Measurements from ENCODE around the gene EDEM1. TPM values are rescaled to one million over a fixed set of nuclear protein-coding genes. Genes with fewer than 3 reads are reported as not detected.

EDEM1 gene
- total RNA-seq, 1 experiment from 2014 or later = 22.4 TPM

DNA sequence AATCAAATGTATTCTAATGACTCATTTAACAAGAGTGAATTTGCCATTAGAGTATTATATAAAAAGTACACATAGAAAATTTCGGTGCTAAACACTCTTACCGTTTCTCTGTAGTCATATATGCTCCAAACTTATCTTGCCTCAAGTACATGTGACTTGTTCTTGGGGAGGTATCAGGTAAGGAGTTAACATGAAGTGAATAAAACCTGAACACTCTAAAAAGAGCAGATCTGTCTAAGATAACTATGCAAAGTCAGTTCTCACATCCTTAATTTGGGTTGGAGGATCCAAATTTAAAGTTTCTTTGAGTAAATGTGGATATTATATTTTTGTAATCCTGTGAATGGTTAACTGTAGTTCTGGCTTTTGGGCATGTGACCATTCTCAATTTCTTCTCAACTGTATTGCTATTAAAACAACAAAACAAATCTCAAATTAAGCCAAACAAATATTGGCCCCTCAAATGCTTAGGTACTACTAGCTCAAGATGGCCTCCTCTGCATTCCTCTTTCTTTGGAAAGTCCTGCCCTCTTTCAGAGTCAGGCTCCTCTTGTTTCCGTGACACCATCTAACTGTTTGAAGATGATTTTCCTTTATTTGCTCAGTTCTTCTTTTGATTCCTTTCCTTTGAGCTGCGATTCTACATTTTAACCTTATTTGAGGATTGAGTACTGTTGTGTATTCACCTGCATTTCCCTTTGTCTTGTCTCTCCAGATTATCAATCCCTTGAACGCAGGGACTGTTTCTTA, 4.2 kb downstream of the EDEM1 start:
- CTCF ChIA-PET = interaction anchor here (0.5 kb wide), 1 partner anchor 355 kb away, joined by 3 read pairs; no protein-coding TSS in a partner anchor
- ATAC-seq = no peak

DNA sequence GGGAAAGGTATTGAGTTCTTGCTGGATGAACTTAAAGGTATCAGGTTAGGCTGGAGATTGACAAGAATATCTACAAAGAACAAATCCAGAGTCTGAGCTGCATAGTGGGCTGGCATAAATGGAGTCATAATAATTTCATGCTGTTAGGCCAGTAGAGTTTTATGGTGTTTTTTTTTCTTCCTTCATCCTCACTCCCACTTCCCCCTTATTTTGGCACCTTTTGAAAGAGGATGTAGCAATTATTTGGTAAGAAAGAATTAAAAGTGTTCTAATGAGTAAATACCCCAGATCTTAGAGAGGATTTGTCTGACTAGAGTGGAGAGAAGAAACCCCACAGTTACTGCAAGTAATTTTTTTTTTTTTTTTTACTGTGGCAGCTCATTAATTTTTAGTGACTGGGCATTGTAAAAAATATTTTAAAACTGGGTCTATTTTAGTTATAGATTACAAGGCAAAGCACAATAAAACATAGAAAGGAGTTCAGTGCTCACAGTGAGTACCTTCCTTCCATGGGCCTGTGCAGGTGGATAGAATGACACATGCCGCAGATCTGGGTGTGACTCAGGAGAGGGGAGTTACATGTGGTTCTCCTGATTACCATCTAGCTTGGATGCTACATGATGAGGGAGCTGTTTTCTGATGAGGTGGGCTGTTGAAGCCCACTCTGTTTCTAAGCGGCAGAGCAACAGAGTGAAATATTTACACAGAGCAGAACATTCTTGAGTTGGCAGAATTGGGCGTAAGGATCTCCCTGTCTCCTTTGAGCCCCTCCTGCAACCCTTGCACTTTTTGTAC, 5.3 kb downstream of the EDEM1 start:
- ATAC-seq = no peak
- POLR2A ChIA-PET = no interaction called here
- DNase-seq (ENCODE audit: low spot score) = no peak
- peaks cover 65% of the 10 kb centered on the region for H3K4me1 Mint-ChIP-seq
- H3K36me3 Mint-ChIP-seq = peaks cover 12% of the 10 kb centered on the region
- CTCF ChIA-PET = no interaction called here
- H3K27me3 Mint-ChIP-seq (ENCODE audit: low read depth) = no peaks in the 10 kb centered on the region
- peak overlapping the region; percentile 90 for H3K27ac Mint-ChIP-seq
- H3K4me3 Mint-ChIP-seq = no peak overlapping the region
- no peaks in the 10 kb centered on the region for H3K9me3 Mint-ChIP-seq
- TF ChIP-seq ZNF138 (CRISPR knock-in tag; conservative IDR thresholded peaks at IDR 0.05) (no peak), MXD4 (CRISPR knock-in tag; IDR thresholded peaks at IDR 0.05; ENCODE audit: borderline replicate concordance) (no peak), ETV6 (CRISPR knock-in tag; IDR thresholded peaks at IDR 0.05) (no peak), ZNF232 (CRISPR knock-in tag; IDR thresholded peaks at IDR 0.05) (no peak), ZNF671 (CRISPR knock-in tag; IDR thresholded peaks at IDR 0.05) (no peak), ZBTB21 (CRISPR knock-in tag; IDR thresholded peaks at IDR 0.05; ENCODE audit: borderline replicate concordance) (no peak), NFYB (CRISPR knock-in tag; conservative IDR thresholded peaks at IDR 0.05; ENCODE audit: low read depth) (no peak), GABPB1 (CRISPR knock-in tag; IDR thresholded peaks at IDR 0.05) (no peak)
- TF ChIP-seq, protein P1, sequence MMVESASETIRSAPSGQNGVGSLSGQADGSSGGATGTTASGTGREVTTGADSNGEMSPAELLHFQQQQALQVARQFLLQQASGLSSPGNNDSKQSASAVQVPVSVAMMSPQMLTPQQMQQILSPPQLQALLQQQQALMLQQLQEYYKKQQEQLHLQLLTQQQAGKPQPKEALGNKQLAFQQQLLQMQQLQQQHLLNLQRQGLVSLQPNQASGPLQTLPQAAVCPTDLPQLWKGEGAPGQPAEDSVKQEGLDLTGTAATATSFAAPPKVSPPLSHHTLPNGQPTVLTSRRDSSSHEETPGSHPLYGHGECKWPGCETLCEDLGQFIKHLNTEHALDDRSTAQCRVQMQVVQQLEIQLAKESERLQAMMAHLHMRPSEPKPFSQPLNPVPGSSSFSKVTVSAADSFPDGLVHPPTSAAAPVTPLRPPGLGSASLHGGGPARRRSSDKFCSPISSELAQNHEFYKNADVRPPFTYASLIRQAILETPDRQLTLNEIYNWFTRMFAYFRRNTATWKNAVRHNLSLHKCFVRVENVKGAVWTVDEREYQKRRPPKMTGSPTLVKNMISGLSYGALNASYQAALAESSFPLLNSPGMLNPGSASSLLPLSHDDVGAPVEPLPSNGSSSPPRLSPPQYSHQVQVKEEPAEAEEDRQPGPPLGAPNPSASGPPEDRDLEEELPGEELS (CRISPR knock-in tag; IDR thresholded peaks at IDR 0.05) = no peak
- TF ChIP-seq, protein P2, sequence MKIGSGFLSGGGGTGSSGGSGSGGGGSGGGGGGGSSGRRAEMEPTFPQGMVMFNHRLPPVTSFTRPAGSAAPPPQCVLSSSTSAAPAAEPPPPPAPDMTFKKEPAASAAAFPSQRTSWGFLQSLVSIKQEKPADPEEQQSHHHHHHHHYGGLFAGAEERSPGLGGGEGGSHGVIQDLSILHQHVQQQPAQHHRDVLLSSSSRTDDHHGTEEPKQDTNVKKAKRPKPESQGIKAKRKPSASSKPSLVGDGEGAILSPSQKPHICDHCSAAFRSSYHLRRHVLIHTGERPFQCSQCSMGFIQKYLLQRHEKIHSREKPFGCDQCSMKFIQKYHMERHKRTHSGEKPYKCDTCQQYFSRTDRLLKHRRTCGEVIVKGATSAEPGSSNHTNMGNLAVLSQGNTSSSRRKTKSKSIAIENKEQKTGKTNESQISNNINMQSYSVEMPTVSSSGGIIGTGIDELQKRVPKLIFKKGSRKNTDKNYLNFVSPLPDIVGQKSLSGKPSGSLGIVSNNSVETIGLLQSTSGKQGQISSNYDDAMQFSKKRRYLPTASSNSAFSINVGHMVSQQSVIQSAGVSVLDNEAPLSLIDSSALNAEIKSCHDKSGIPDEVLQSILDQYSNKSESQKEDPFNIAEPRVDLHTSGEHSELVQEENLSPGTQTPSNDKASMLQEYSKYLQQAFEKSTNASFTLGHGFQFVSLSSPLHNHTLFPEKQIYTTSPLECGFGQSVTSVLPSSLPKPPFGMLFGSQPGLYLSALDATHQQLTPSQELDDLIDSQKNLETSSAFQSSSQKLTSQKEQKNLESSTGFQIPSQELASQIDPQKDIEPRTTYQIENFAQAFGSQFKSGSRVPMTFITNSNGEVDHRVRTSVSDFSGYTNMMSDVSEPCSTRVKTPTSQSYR (CRISPR knock-in tag; IDR thresholded peaks at IDR 0.05) = no peak
- TF ChIP-seq, protein P3, sequence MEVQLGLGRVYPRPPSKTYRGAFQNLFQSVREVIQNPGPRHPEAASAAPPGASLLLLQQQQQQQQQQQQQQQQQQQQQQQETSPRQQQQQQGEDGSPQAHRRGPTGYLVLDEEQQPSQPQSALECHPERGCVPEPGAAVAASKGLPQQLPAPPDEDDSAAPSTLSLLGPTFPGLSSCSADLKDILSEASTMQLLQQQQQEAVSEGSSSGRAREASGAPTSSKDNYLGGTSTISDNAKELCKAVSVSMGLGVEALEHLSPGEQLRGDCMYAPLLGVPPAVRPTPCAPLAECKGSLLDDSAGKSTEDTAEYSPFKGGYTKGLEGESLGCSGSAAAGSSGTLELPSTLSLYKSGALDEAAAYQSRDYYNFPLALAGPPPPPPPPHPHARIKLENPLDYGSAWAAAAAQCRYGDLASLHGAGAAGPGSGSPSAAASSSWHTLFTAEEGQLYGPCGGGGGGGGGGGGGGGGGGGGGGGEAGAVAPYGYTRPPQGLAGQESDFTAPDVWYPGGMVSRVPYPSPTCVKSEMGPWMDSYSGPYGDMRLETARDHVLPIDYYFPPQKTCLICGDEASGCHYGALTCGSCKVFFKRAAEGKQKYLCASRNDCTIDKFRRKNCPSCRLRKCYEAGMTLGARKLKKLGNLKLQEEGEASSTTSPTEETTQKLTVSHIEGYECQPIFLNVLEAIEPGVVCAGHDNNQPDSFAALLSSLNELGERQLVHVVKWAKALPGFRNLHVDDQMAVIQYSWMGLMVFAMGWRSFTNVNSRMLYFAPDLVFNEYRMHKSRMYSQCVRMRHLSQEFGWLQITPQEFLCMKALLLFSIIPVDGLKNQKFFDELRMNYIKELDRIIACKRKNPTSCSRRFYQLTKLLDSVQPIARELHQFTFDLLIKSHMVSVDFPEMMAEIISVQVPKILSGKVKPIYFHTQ (CRISPR knock-in tag; IDR thresholded peaks at IDR 0.05) = no peak
- TF ChIP-seq, protein P4, sequence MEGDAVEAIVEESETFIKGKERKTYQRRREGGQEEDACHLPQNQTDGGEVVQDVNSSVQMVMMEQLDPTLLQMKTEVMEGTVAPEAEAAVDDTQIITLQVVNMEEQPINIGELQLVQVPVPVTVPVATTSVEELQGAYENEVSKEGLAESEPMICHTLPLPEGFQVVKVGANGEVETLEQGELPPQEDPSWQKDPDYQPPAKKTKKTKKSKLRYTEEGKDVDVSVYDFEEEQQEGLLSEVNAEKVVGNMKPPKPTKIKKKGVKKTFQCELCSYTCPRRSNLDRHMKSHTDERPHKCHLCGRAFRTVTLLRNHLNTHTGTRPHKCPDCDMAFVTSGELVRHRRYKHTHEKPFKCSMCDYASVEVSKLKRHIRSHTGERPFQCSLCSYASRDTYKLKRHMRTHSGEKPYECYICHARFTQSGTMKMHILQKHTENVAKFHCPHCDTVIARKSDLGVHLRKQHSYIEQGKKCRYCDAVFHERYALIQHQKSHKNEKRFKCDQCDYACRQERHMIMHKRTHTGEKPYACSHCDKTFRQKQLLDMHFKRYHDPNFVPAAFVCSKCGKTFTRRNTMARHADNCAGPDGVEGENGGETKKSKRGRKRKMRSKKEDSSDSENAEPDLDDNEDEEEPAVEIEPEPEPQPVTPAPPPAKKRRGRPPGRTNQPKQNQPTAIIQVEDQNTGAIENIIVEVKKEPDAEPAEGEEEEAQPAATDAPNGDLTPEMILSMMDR (IDR thresholded peaks at IDR 0.05) = no peak
- TF ChIP-seq, protein P5, sequence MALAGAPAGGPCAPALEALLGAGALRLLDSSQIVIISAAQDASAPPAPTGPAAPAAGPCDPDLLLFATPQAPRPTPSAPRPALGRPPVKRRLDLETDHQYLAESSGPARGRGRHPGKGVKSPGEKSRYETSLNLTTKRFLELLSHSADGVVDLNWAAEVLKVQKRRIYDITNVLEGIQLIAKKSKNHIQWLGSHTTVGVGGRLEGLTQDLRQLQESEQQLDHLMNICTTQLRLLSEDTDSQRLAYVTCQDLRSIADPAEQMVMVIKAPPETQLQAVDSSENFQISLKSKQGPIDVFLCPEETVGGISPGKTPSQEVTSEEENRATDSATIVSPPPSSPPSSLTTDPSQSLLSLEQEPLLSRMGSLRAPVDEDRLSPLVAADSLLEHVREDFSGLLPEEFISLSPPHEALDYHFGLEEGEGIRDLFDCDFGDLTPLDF (CRISPR knock-in tag; IDR thresholded peaks at IDR 0.05) = no peak
- TF ChIP-seq, protein P6, sequence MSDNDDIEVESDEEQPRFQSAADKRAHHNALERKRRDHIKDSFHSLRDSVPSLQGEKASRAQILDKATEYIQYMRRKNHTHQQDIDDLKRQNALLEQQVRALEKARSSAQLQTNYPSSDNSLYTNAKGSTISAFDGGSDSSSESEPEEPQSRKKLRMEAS (CRISPR knock-in tag; IDR thresholded peaks at IDR 0.05) = no peak

More for the DNA sequence above, 4.2 kb downstream of the EDEM1 start:
- peaks cover 9% of the 10 kb centered on the region for H3K36me3 Mint-ChIP-seq
- H3K4me1 Mint-ChIP-seq = peaks cover 54% of the 10 kb centered on the region
- POLR2A ChIA-PET = no interaction called here
- TF ChIP-seq, protein P7, sequence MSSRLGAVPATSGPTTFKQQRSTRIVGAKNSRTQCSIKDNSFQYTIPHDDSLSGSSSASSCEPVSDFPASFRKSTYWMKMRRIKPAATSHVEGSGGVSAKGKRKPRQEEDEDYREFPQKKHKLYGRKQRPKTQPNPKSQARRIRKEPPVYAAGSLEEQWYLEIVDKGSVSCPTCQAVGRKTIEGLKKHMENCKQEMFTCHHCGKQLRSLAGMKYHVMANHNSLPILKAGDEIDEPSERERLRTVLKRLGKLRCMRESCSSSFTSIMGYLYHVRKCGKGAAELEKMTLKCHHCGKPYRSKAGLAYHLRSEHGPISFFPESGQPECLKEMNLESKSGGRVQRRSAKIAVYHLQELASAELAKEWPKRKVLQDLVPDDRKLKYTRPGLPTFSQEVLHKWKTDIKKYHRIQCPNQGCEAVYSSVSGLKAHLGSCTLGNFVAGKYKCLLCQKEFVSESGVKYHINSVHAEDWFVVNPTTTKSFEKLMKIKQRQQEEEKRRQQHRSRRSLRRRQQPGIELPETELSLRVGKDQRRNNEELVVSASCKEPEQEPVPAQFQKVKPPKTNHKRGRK (CRISPR knock-in tag; IDR thresholded peaks at IDR 0.05; ENCODE audit: borderline replicate concordance) = no peak
- TF ChIP-seq SOX15 (CRISPR knock-in tag; IDR thresholded peaks at IDR 0.05) (no peak), EMX1 (CRISPR knock-in tag; IDR thresholded peaks at IDR 0.05) (no peak), ZNF423 (CRISPR knock-in tag; IDR thresholded peaks at IDR 0.05) (no peak)
- peak overlapping the region; percentile 24 for H3K27ac Mint-ChIP-seq
- H3K27me3 Mint-ChIP-seq (ENCODE audit: low read depth) = no peaks in the 10 kb centered on the region
- no peak for DNase-seq (ENCODE audit: low spot score)
- H3K9me3 Mint-ChIP-seq = no peaks in the 10 kb centered on the region
- no peak overlapping the region for H3K4me3 Mint-ChIP-seq

Data from WTC11 (cell line).